HepG2 (cell line): Measurements from ENCODE around the gene TMEM135. TPM values are rescaled to one million over a fixed set of nuclear protein-coding genes. Genes with fewer than 3 reads are reported as not detected.
A peak's percentile ranks its signal among the peaks of the same experiment; 100 is the strongest.

Source experiments
- AHDC1 ChIP-seq: sonication (generic); formaldehyde crosslinking; IDR thresholded peaks from 2 replicates; pipeline ENCODE4 v1.5.1; 2020; ENCODE audit warnings: mild to moderate bottlenecking, missing genetic modification reagents, borderline replicate concordance
- CC2D1A ChIP-seq: sonication (generic); formaldehyde crosslinking; IDR thresholded peaks from 2 replicates; pipeline ENCODE4 v1.8.1; 2023; ENCODE audit warnings: mild to moderate bottlenecking, missing genetic modification reagents
- FOSL1 ChIP-seq: sonication (generic); formaldehyde crosslinking; IDR thresholded peaks from 2 replicates; pipeline ENCODE4 v1.9.0; 2021; ENCODE audit warnings: missing genetic modification reagents, borderline replicate concordance
- FOXK1 ChIP-seq: sonication (generic); formaldehyde crosslinking; IDR thresholded peaks from 2 replicates; pipeline ENCODE4 v1.4.0; 2020; ENCODE audit warnings: low read depth, missing genetic modification reagents, borderline replicate concordance
- HOXA5 ChIP-seq: sonication (generic); formaldehyde crosslinking; IDR thresholded peaks from 2 replicates; pipeline ENCODE4 v1.4.0; 2020; ENCODE audit warnings: missing genetic modification reagents
- NFAT5 ChIP-seq: sonication (generic); formaldehyde crosslinking; IDR thresholded peaks from 2 replicates; pipeline ENCODE4 v1.4.0; 2020; ENCODE audit warnings: missing genetic modification reagents
- NFYC ChIP-seq: IDR thresholded peaks from 2 replicates; pipeline ENCODE4 v1.6.1; 2016; ENCODE audit warnings: missing genetic modification reagents, missing compliant biosample characterization
- POLR2AphosphoS2 ChIP-seq: IDR thresholded peaks from 2 replicates; pipeline ENCODE4 v1.6.1; 2011; ENCODE audit warnings: low read depth, low read length, improper control_type of control experiment
- ZNF230 ChIP-seq: sonication (generic); formaldehyde crosslinking; IDR thresholded peaks from 2 replicates; pipeline ENCODE4 v1.4.0; 2020; ENCODE audit warnings: mild to moderate bottlenecking, missing genetic modification reagents
- ZNF614 ChIP-seq: IDR thresholded peaks from 2 replicates; pipeline ENCODE4 v1.6.1; 2018; ENCODE audit warnings: missing biosample characterization, missing genetic modification reagents, inconsistent platforms, borderline replicate concordance
- ZNF775 ChIP-seq: sonication (generic); formaldehyde crosslinking; IDR thresholded peaks from 2 replicates; pipeline ENCODE4 v1.4.0; 2020; ENCODE audit warnings: missing genetic modification reagents, mild to moderate bottlenecking, moderate library complexity, borderline replicate concordance
- polyA plus RNA-seq, 8 experiments: library from polyadenylated mRNA; depleted of rRNA in 3 of 8; stranded (reverse) in 7 of 8; unstranded in 1 of 8; fragments of >200 nt; fragmentation: Illumina TruSeq in 4 of 8; extraction: Trizol in 4 of 8; gene quantifications; 2 replicates each; pipeline versions ENCODE4 v1.2.1 to v1.2.3, GENCODE V29; 2011 to 2016; ENCODE audit warnings: low read depth in 4 of 8, missing spikeins in 1 of 8, mixed read lengths in 1 of 8; ENCODE audit not compliant: insufficient read depth in 1 of 8
- total RNA-seq, 5 experiments: library from RNA; depleted of rRNA; stranded (reverse); fragments of >200 nt; fragmentation: Illumina TruSeq; extraction: Trizol; gene quantifications; 2 replicates each; pipeline ENCODE4 v1.2.3, GENCODE V29; 2016; ENCODE audit warnings: low read depth in 1 of 5

TMEM135 gene
- total and polyA plus RNA-seq, 2 of the 13 experiments (the other 11 are each of a cell fraction or from before 2014, with no cell fraction given): 36.6 to 88.9 TPM

DNA sequence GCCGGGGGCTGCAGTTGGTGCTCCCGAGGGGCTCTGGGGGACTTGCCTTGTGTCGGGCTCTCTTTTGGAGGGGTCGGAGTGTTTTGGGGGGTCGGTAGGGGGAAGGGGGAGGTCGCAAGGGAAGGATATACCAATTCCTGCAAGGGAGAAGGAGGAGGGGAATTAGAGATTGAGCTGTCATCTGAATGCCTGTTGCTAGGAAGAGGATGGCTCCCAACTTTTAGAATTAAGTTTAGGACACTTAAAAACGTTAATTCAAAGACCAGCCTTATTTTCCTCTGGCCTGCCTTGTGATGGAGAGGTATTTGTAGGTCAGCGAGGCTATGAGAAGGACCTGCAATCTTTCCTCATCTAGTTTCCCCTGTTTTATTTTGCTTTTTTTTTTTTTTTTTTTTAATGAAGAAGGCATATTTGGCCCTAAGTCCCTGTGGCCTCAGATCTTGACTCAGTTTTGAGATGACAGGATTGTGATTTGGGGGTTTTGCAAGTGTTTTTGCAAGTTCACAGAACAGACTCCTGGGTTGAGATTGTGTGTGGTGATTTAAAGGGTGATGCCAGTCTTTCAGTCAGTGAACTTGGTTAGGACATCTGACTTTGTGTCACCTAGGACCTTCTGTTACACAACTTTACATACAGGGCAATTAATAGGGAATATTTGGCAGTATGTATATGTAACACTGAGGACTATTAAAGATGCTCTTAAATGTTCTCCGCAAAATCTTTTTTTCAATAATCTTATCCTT, 672 bp downstream of the TMEM135 start (continued):
- TF ChIP-seq NFAT5 (CRISPR knock-in tag): no peak
- no peak for TF ChIP-seq CC2D1A
- no peak for TF ChIP-seq ZNF230 (CRISPR knock-in tag)
- no peak for TF ChIP-seq POLR2AphosphoS2
- 0 out of 2 replicates have a peak, but pooled peaks have one; percentile 59 for TF ChIP-seq ZNF775 (CRISPR knock-in tag)
- TF ChIP-seq AHDC1 (CRISPR knock-in tag): no peak
- TF ChIP-seq FOXK1 (CRISPR knock-in tag): no peak
- no peak for TF ChIP-seq HOXA5 (CRISPR knock-in tag)
- no peak for TF ChIP-seq FOSL1 (CRISPR knock-in tag)
- no peak for TF ChIP-seq NFYC (CRISPR knock-in tag)
- TF ChIP-seq ZNF614 (CRISPR knock-in tag): no peak
